Breast epithelium (tissue), 4 donors: ENCODE data around the gene RNF130. TPM values are rescaled to one million over a fixed set of nuclear protein-coding genes. Genes with fewer than 3 reads are reported as not detected.

Source experiments
- DNase-seq, 2 donors: peaks; one replicate each; pipeline ENCODE4 v3.0.0-alpha.2; 2019; ENCODE audit warnings: low spot score in 2 of 2
- H3K27ac ChIP-seq, 2 donors: fragments of 200-600 bp; sonication (generic) in 1 of 2; one replicate each; pipeline ENCODE4 v1.5.1; 2016 to 2019; ENCODE audit warnings: mild to moderate bottlenecking in 1 of 2
- H3K27me3 ChIP-seq, 2 donors: fragments of 200-600 bp; sonication (generic) in 1 of 2; one replicate each; pipeline versions ENCODE4 v1.5.1 to v1.6.0; 2017 to 2019; ENCODE audit warnings: control low read depth in 1 of 2, mild to moderate bottlenecking in 1 of 2
- H3K36me3 ChIP-seq: fragments of 200-600 bp; one replicate; pipeline ENCODE4 v1.5.1; 2019
- H3K4me1 ChIP-seq, 2 donors: fragments of 200-600 bp; sonication (generic); one replicate each; pipeline ENCODE4 v1.5.1; 2016 to 2019; ENCODE audit warnings: control low read depth in 1 of 2
- H3K4me3 ChIP-seq, 3 donors: fragments of 200-600 bp; sonication (generic); 1 replicate in 2 of 3; 2 replicates in 1 of 3; pipeline ENCODE4 v1.5.1; 2016 to 2019; ENCODE audit warnings: mild to moderate bottlenecking in 3 of 3, moderate library complexity in 2 of 3
- H3K9me3 ChIP-seq, 2 donors: fragments of 200-600 bp; sonication (generic) in 1 of 2; one replicate each; pipeline ENCODE4 v1.5.1; 2016 to 2019; ENCODE audit warnings: control low read depth in 1 of 2
- POLR2A ChIP-seq: fragments of 450-650 bp; IDR thresholded peaks from one replicate; pipeline ENCODE4 v1.6.1; 2016; ENCODE audit warnings: antibody characterized with exemption, mild to moderate bottlenecking, moderate library complexity
- POLR2AphosphoS5 ChIP-seq, 3 donors: sonication (generic); formaldehyde crosslinking; IDR thresholded peaks; one replicate each; pipeline ENCODE4 v1.6.1; 2017; ENCODE audit warnings: antibody characterized with exemption in 3 of 3
- intact Hi-C: fragments of 100-400 bp; cut with DNase I; formaldehyde crosslinking; loops from one replicate; pipeline ENCODE4 v1.15.1; 2023; ENCODE audit warnings: low total_unique reads
- total RNA-seq, 3 donors: library from RNA; depleted of rRNA; stranded (reverse); fragments of >200 nt; gene quantifications; one replicate each; pipeline ENCODE4 v1.1.0, GENCODE V29; 2016
- TF ChIP-seq, protein P1 (sequence below), 3 donors: fragments of 450-650 bp; IDR thresholded peaks; one replicate each; pipeline ENCODE4 v1.5.1; 2016 to 2017; ENCODE audit warnings: antibody characterized with exemption in 3 of 3, mild to moderate bottlenecking in 3 of 3, moderate library complexity in 3 of 3

Gene RNF130
- 100 to 1,000 TPM; 114 to 267 (median 143) TPM for total RNA-seq

DNA sequence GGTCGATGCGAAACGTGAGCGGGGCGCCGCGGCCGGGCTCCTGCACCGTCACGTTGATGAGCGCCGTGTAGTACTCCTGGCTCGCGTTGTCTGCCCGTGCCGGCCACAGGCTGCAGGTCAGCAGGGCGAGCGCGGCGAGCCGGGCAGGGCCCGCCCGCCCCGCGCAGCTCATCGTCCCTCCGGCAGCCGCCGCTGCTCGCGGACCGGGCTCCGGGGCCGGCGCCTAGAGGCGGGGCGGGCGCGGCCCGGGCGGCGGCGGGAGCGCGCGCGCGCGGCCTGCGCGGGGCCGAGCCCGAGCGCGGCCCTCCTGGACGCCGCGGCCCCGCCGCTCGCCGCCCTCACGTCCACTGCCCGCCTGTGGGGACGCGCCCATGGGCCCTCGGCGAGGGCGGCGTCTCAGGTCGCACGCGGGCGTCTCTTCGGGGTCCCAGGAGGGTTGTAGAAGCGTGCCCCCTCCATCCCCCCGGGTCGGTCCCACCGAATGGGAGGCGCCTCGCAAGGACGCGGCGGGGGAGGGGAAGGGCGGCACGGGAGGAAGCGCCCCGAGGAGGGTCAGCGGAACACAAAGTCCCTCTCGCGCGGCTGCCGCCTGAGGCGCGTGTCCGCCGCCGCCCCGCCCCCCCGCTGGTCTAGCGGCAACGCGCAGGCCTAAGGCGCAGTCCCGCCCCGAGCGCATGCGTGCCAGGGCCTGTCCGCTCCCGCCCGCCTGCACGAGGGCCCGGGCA lies at the start of gene RNF130:
Gene RNF130, minus strand, starts transcription at position 229 of the 725 bp plus-strand sequence. Its CDS starts 57 bp downstream, at position 172.
- intact Hi-C loops = no loop called here
- Histone ChIP-seq H3K36me3 (no peaks in the 10 kb centered on the region), H3K27me3 (no peaks in the 10 kb centered on the region), H3K9me3 (no peaks in the 10 kb centered on the region), H3K4me1 (no peaks in the 10 kb centered on the region), H3K4me3 (peak within 1 kb of the TSS; percentile 88 to 99 (median 91)), H3K27ac (peak within 1 kb of the TSS; percentile 91 to 97)
- peak; percentile 80 to 89 for DNase-seq
- no peak for TF ChIP-seq POLR2A
- TF ChIP-seq POLR2AphosphoS5 (IDR thresholded peaks at IDR 0.05) = peak in 2 of 3 donors; percentile 68

DNA sequence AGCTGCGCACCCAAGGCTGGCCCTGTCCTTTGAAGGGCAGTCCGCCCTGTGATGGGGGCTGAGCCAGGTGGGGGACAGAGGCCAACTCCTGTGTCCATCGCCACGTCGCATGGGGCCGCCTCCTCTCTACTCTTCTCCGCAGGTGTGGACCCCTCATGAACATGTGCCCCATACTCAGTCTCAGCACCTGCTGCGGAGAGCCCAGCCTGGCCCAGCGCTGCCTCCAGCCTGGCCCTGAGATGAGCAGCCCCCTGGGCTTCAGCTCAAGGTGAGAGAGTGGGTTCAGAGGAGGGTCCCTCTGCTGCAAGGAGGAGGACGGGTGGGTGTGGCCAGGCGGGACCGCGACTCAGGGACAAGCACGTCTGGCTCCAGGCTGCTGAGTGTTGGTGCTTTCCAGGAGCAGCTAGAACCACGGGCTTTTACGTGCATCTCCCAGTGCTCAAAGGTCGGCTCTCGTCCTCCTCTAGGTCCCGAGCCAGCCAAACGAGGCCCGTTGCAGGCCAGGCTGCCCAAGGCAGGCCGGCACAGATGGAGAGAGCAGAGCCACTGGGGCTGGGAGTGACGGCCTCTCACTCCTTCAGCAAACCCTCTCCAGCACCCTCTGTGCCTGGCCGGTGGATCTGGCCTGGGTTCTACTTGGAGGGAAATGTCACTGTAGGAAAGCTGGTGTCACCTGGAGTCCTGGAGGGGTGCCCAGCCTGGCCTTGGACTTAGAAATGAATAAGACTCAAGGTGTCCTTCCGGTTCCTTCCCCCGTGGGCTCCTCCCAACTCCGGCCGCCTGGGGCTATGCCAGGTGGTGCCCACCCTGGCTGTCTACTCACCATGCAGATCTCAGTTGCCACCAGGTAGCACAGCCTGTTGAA lies 48.9 kb upstream of the RNF130 start:
- H3K27me3 ChIP-seq = peaks cover 0 to 9% of the 10 kb centered on the region in 2 donors

DNA sequence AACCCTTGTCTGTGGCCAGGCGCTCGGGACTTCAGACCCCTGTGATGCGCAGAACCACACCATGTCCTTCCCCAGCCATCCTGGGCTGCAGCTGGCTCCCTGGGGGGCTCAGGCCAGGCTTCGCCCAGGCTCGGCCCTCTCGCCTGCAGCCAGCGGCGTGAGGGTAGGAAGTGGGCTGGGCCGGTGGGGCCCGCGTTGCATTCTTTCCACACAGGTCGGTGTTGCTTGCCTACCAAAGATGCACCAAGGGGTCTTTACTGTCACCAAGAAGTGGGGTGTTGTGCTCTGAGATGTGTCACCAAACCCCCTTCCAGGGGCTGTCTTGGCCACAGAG lies 48.3 kb upstream of the RNF130 start:
- H3K27me3 ChIP-seq = peaks cover 0 to 9% of the 10 kb centered on the region in 2 donors
- no peaks in the 10 kb centered on the region for H3K36me3 ChIP-seq
- intact Hi-C loops = loop anchor here (10.0 kb wide), 1 partner anchor 1365 kb away; no protein-coding TSS in a partner anchor
- H3K27ac ChIP-seq = no peak overlapping the region
- no peaks in the 10 kb centered on the region for H3K9me3 ChIP-seq
- no peak overlapping the region for H3K4me3 ChIP-seq
- DNase-seq = no peak
- no peak for TF ChIP-seq POLR2AphosphoS5 (IDR thresholded peaks at IDR 0.05)
- TF ChIP-seq, protein P1, sequence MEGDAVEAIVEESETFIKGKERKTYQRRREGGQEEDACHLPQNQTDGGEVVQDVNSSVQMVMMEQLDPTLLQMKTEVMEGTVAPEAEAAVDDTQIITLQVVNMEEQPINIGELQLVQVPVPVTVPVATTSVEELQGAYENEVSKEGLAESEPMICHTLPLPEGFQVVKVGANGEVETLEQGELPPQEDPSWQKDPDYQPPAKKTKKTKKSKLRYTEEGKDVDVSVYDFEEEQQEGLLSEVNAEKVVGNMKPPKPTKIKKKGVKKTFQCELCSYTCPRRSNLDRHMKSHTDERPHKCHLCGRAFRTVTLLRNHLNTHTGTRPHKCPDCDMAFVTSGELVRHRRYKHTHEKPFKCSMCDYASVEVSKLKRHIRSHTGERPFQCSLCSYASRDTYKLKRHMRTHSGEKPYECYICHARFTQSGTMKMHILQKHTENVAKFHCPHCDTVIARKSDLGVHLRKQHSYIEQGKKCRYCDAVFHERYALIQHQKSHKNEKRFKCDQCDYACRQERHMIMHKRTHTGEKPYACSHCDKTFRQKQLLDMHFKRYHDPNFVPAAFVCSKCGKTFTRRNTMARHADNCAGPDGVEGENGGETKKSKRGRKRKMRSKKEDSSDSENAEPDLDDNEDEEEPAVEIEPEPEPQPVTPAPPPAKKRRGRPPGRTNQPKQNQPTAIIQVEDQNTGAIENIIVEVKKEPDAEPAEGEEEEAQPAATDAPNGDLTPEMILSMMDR (IDR thresholded peaks at IDR 0.05) = no peak
- TF ChIP-seq POLR2A = no peak
- no peaks in the 10 kb centered on the region for H3K4me1 ChIP-seq

More for the DNA sequence above, 48.9 kb upstream of the RNF130 start:
- Histone ChIP-seq H3K9me3 (no peaks in the 10 kb centered on the region), H3K36me3 (no peaks in the 10 kb centered on the region), H3K4me3 (no peak overlapping the region), H3K4me1 (no peaks in the 10 kb centered on the region), H3K27ac (no peak overlapping the region)
- TF ChIP-seq POLR2AphosphoS5 (IDR thresholded peaks at IDR 0.05) = no peak
- TF ChIP-seq, protein P1 (IDR thresholded peaks at IDR 0.05) = no peak
- no peak for TF ChIP-seq POLR2A
- intact Hi-C loops = loop anchor here (10.0 kb wide), 1 partner anchor 1366 kb away; no protein-coding TSS in a partner anchor
- DNase-seq = peak in 1 of 2 donors; percentile 39

DNA sequence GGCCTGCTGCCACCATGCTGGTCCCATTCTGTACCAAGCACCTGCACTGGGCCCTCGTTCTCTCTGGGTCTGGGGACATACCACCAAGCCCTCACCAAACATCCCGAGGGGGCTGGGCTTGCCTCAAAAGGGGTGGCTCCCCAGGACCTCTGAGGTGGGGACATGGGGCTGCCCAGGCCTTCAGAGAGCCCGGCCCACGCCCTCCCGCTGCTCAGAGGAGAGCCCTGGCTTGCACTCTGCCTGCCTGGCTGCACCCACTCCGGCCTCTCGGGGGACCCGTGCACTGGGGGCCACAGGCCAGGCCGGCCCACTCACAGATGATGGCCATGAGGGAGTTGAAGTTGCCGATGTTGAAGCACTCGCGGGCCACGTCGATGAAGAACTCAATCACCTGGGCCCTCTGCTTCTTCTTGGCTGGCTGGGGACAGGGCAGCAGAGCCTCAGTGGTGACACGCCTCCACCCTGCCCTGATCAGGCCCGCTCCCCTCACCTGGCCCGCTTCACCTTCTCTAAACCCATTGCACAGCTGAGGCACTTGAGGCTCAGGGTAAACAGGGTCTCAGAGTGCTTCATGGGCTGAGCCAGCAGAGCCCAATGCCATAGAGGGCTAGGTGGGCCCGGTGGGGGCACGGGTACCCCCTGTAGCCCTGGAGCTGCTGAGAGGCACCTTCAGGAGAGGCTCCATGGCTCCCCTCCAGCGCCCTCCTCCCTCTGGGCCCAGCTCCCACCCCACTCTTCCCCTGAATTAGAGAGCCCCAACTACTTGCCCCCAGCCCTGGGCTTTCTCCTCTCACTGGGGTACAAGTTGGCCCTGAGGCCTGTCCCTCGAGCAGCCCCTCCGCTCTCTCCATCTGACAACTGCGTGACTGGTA lies 47.7 kb upstream of the RNF130 start:
- Histone ChIP-seq H3K36me3 (no peaks in the 10 kb centered on the region), H3K4me1 (no peaks in the 10 kb centered on the region), H3K27ac (no peak overlapping the region), H3K9me3 (no peaks in the 10 kb centered on the region), H3K4me3 (no peak overlapping the region), H3K27me3 (peaks cover 0 to 9% of the 10 kb centered on the region in 2 donors)
- no peak for TF ChIP-seq POLR2AphosphoS5 (IDR thresholded peaks at IDR 0.05)
- TF ChIP-seq POLR2A = no peak
- TF ChIP-seq, protein P1 (IDR thresholded peaks at IDR 0.05) = no peak
- intact Hi-C loops = no loop called here
- peak in 1 of 2 donors; percentile 39 for DNase-seq

DNA sequence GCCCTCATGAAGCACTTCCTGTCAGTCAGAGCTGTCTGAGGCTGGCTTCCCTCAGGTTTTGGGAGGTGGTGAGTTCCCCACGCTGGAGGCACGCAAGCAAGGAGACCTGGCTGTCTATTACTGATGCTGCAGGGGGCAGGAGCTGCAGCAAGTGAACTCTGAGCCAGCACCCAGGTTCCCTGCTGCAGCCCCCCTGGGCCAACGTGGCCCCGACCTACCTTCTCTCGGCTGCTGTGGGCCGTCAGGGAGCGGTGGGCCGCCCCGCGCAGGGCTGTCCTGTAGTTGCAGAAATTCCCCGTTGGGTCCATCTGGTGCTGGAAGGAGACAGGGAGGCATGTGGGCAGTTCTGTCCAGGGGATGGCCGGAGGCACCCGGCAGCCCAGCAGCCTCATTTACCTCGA lies 46.8 kb upstream of the RNF130 start:
- Histone ChIP-seq H3K4me1 (no peaks in the 10 kb centered on the region), H3K36me3 (no peaks in the 10 kb centered on the region), H3K4me3 (no peak overlapping the region), H3K27me3 (peaks cover 0 to 9% of the 10 kb centered on the region in 2 donors), H3K9me3 (no peaks in the 10 kb centered on the region), H3K27ac (no peak overlapping the region)
- intact Hi-C loops = no loop called here
- TF ChIP-seq, protein P1 (IDR thresholded peaks at IDR 0.05) = no peak
- no peak for TF ChIP-seq POLR2A
- TF ChIP-seq POLR2AphosphoS5 (IDR thresholded peaks at IDR 0.05) = no peak
- peak in 1 of 2 donors; percentile 10 for DNase-seq
